HepG2 (cell line): ENCODE measurements around the gene HYAL1. TPM values are rescaled to one million over a fixed set of nuclear protein-coding genes. Genes with fewer than 3 reads are reported as not detected.

Experiments
- ATRX ChIP-seq: sonication (generic); formaldehyde crosslinking; IDR thresholded peaks from 2 replicates; pipeline ENCODE4 v1.4.0; 2020; ENCODE audit warnings: missing genetic modification reagents, borderline replicate concordance
- CBX1 ChIP-seq: IDR thresholded peaks from one replicate; pipeline ENCODE4 v1.6.1; 2016; ENCODE audit warnings: antibody characterized with exemption, low read depth
- CENPBD1 ChIP-seq: sonication (generic); formaldehyde crosslinking; IDR thresholded peaks from 2 replicates; pipeline ENCODE4 v1.8.0; 2022; ENCODE audit warnings: missing genetic modification reagents, low read depth, mild to moderate bottlenecking, borderline replicate concordance
- ELF4 ChIP-seq: sonication (generic); formaldehyde crosslinking; IDR thresholded peaks from 2 replicates; pipeline ENCODE4 v1.5.0; 2020; ENCODE audit warnings: missing genetic modification reagents, mild to moderate bottlenecking, moderate library complexity, borderline replicate concordance
- ELK4 ChIP-seq: sonication (generic); formaldehyde crosslinking; IDR thresholded peaks from 2 replicates; pipeline ENCODE4 v1.9.0; 2021; ENCODE audit warnings: missing genetic modification reagents, borderline replicate concordance
- FOXA3 ChIP-seq: IDR thresholded peaks from 2 replicates; pipeline ENCODE4 v1.6.1; 2016; ENCODE audit warnings: missing genetic modification reagents, missing compliant biosample characterization
- GABPA ChIP-seq, 2 experiments: IDR thresholded peaks; 2 replicates each; pipeline ENCODE4 v1.6.1; 2011 to 2016; ENCODE audit warnings: low read depth in 2 of 2, low read length in 1 of 2, missing biosample characterization in 1 of 2, missing genetic modification characterization in 1 of 2
- JUN ChIP-seq: sonication (generic); formaldehyde crosslinking; IDR thresholded peaks from 2 replicates; pipeline ENCODE4 v1.4.0; 2020; ENCODE audit warnings: mild to moderate bottlenecking, missing genetic modification reagents
- KLF13 ChIP-seq: sonication (generic); formaldehyde crosslinking; IDR thresholded peaks from 2 replicates; pipeline ENCODE4 v1.4.0; 2020; ENCODE audit warnings: mild to moderate bottlenecking, missing genetic modification reagents
- MLLT10 ChIP-seq: sonication (generic); formaldehyde crosslinking; IDR thresholded peaks from 2 replicates; pipeline ENCODE4 v1.4.0; 2020; ENCODE audit warnings: missing genetic modification reagents
- MXD4 ChIP-seq: IDR thresholded peaks from 2 replicates; pipeline ENCODE4 v1.6.1; 2016; ENCODE audit warnings: mild to moderate bottlenecking, missing biosample characterization, missing genetic modification reagents
- NR0B2 ChIP-seq: sonication (generic); formaldehyde crosslinking; IDR thresholded peaks from 2 replicates; pipeline ENCODE4 v1.4.0; 2020; ENCODE audit warnings: mild to moderate bottlenecking, missing genetic modification reagents
- ONECUT2 ChIP-seq: sonication (generic); formaldehyde crosslinking; IDR thresholded peaks from 2 replicates; pipeline ENCODE4 v1.4.0; 2020; ENCODE audit warnings: missing genetic modification reagents
- PHF5A ChIP-seq: IDR thresholded peaks from one replicate; pipeline ENCODE4 v1.6.1; 2018; ENCODE audit warnings: low read depth, missing genetic modification reagents; ENCODE audit not compliant: unreplicated experiment
- POLR2A ChIP-seq, 2 experiments: IDR thresholded peaks; 2 replicates each; pipeline ENCODE4 v1.6.1; 2011; ENCODE audit warnings: low read depth in 2 of 2, low read length in 2 of 2, mild to moderate bottlenecking in 1 of 2, moderate library complexity in 1 of 2; ENCODE audit not compliant: insufficient read depth in 1 of 2
- THAP9 ChIP-seq: sonication (generic); formaldehyde crosslinking; IDR thresholded peaks from 2 replicates; pipeline ENCODE4; 2020; ENCODE audit warnings: missing genetic modification reagents, mild to moderate bottlenecking, borderline replicate concordance
- ZNF556 ChIP-seq: sonication (generic); formaldehyde crosslinking; IDR thresholded peaks from 2 replicates; pipeline ENCODE4 v1.4.0; 2020; ENCODE audit warnings: mild to moderate bottlenecking, missing genetic modification reagents, borderline replicate concordance
- ZNF691 ChIP-seq: sonication (generic); formaldehyde crosslinking; IDR thresholded peaks from 2 replicates; pipeline ENCODE4 v1.4.0; 2020; ENCODE audit warnings: missing genetic modification reagents, low read depth, mild to moderate bottlenecking, borderline replicate concordance
- ZNF746 ChIP-seq: sonication (generic); formaldehyde crosslinking; IDR thresholded peaks from 2 replicates; pipeline ENCODE4 v1.8.0; 2022; ENCODE audit warnings: mild to moderate bottlenecking, missing genetic modification reagents
- ZNF749 ChIP-seq: sonication (generic); formaldehyde crosslinking; IDR thresholded peaks from 2 replicates; pipeline ENCODE4 v1.8.0; 2022; ENCODE audit warnings: mild to moderate bottlenecking, missing genetic modification reagents, moderate library complexity, borderline replicate concordance
- ZSCAN12 ChIP-seq: sonication (generic); formaldehyde crosslinking; IDR thresholded peaks from 2 replicates; pipeline ENCODE4 v1.9.0; 2021; ENCODE audit warnings: mild to moderate bottlenecking, missing genetic modification reagents
- polyA plus RNA-seq, 8 experiments: library from polyadenylated mRNA; depleted of rRNA in 3 of 8; stranded (reverse) in 7 of 8; unstranded in 1 of 8; fragments of >200 nt; fragmentation: Illumina TruSeq in 4 of 8; extraction: Trizol in 4 of 8; gene quantifications; 2 replicates each; pipeline versions ENCODE4 v1.2.1 to v1.2.3, GENCODE V29; 2011 to 2016; ENCODE audit warnings: low read depth in 4 of 8, missing spikeins in 1 of 8, mixed read lengths in 1 of 8; ENCODE audit not compliant: insufficient read depth in 1 of 8
- total RNA-seq, 5 experiments: library from RNA; depleted of rRNA; stranded (reverse); fragments of >200 nt; fragmentation: Illumina TruSeq; extraction: Trizol; gene quantifications; 2 replicates each; pipeline ENCODE4 v1.2.3, GENCODE V29; 2016; ENCODE audit warnings: low read depth in 1 of 5

Gene HYAL1
- total and polyA plus RNA-seq, 2 of the 13 experiments (the other 11 are each of a cell fraction or from before 2014, with no cell fraction given) = 76.5 to 193 TPM

- TF ChIP-seq THAP9 (CRISPR knock-in tag) (peak; percentile 2; the same call in 1 of the 2 replicates), ELK4 (CRISPR knock-in tag) (no peak), JUN (CRISPR knock-in tag) (peak; percentile 94), NR0B2 (CRISPR knock-in tag) (no peak), ZSCAN12 (CRISPR knock-in tag) (peak; percentile 11; the same call in 1 of the 2 replicates), GABPA (IDR thresholded peaks at IDR 0.05; ENCODE audit: low read depth, low read length) (no peak), GABPA (CRISPR knock-in tag; IDR thresholded peaks at IDR 0.05; ENCODE audit: low read depth) (0 out of 2 replicates have a peak, but pooled peaks have one; percentile 11), CBX1 (no peak), POLR2A (IDR thresholded peaks at IDR 0.05; ENCODE audit: insufficient read depth in 1 of 2, low read depth in 2 of 2, low read length in 2 of 2) (peak in 1 of 2 experiments; percentile 54; a peak in 1 of 4 replicates), ZNF746 (CRISPR knock-in tag) (peak; percentile 99), ZNF556 (CRISPR knock-in tag) (peak; percentile 33; the same call in 1 of the 2 replicates), CENPBD1 (CRISPR knock-in tag) (peak; percentile 73; the same call in 1 of the 2 replicates), ZNF749 (CRISPR knock-in tag) (0 out of 2 replicates have a peak, but pooled peaks have one; percentile 81), MLLT10 (CRISPR knock-in tag) (no peak), ZNF691 (CRISPR knock-in tag) (peak; percentile 10; the same call in 1 of the 2 replicates), PHF5A (CRISPR knock-in tag) (peak; percentile 36), KLF13 (CRISPR knock-in tag) (0 out of 2 replicates have a peak, but pooled peaks have one; percentile 62), FOXA3 (CRISPR knock-in tag) (peak; percentile 42), MXD4 (CRISPR knock-in tag) (peak; percentile 61; the same call in 1 of the 2 replicates), ONECUT2 (CRISPR knock-in tag) (no peak), ATRX (CRISPR knock-in tag) (no peak), ELF4 (no peak)
Measured at GRCh38 chr3:50260027-50260941, 43.1 kb downstream of the HYAL1 start (continued).
